ENCODE measurements around the gene GSK3B. TPM values are rescaled to one million over a fixed set of nuclear protein-coding genes. Genes with fewer than 3 reads are reported as not detected.

The GSK3B gene
- polyA plus RNA-seq, 4 donors, result 13.5 to 32.2 (median 21.2) TPM

- FAIRE-seq, result no peak
- H3K9me3 ChIP-seq (ENCODE audit: control insufficient read depth in 2 of 2, insufficient read depth in 1 of 2, low read depth in 1 of 2, low read length in 1 of 2), result no peaks in the 10 kb centered on the region
- no peak overlapping the region for H3K4me3 ChIP-seq (ENCODE audit: low read depth in 1 of 3, low read length in 3 of 3)
- WGBS, 3 donors, result 90 to 97% (median 95%) methylated on average over 13 of the region's 13 CpGs
- no peak overlapping the region for H3K27ac ChIP-seq (ENCODE audit: low read depth in 1 of 3, low read length in 2 of 3)
- no peaks in the 10 kb centered on the region for H3K36me3 ChIP-seq (ENCODE audit: control insufficient read depth in 3 of 3, insufficient read depth in 2 of 3, low read depth in 1 of 3, low read length in 3 of 3)
- H3K27me3 ChIP-seq (ENCODE audit: control insufficient read depth in 3 of 3, insufficient read depth in 3 of 3, low read length in 3 of 3), result no peaks in the 10 kb centered on the region
- DNase-seq, result no peak
- peaks cover 0 to 5% (median 0%) of the 10 kb centered on the region in 3 donors for H3K4me1 ChIP-seq (ENCODE audit: control insufficient read depth in 3 of 3, insufficient read depth in 2 of 3, low read depth in 1 of 3, low read length in 2 of 3)
Measured at GRCh38 chr3:120028271-120029047, 65.8 kb downstream of the GSK3B start.

DNA sequence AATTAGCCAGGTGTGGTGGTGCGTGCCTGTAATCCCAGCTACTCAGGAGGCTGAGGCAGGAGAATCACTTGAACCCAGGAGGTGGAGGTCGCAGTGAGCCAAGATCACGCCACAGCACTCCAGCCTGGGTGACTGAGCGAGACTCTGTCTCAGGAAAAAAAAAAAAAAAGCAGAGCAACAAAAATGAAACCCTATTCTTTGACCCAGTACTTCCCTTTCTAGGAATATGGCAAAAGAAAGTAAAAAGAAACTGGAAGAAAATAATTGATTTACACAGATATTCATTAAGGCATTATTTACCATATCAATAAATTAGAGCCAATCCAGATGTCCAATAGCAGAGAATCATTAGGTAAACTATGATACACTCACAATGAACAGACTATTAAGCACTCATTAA, 67.0 kb downstream of the GSK3B start:
- DNase-seq (no peak), FAIRE-seq (no peak)
- Histone ChIP-seq H3K36me3 (ENCODE audit: control insufficient read depth in 3 of 3, insufficient read depth in 2 of 3, low read depth in 1 of 3, low read length in 3 of 3) (no peaks in the 10 kb centered on the region), H3K4me1 (ENCODE audit: control insufficient read depth in 3 of 3, insufficient read depth in 2 of 3, low read depth in 1 of 3, low read length in 2 of 3) (peaks cover 0 to 5% (median 0%) of the 10 kb centered on the region in 3 donors), H3K27ac (ENCODE audit: low read depth in 1 of 3, low read length in 2 of 3) (no peak overlapping the region), H3K4me3 (ENCODE audit: low read depth in 1 of 3, low read length in 3 of 3) (no peak overlapping the region), H3K27me3 (ENCODE audit: control insufficient read depth in 3 of 3, insufficient read depth in 3 of 3, low read length in 3 of 3) (no peaks in the 10 kb centered on the region), H3K9me3 (ENCODE audit: control insufficient read depth in 2 of 2, insufficient read depth in 1 of 2, low read depth in 1 of 2, low read length in 1 of 2) (no peaks in the 10 kb centered on the region)
- 94 to 95% (median 95%) methylated on average over 4 of the region's 4 CpGs for WGBS, 3 donors

DNA sequence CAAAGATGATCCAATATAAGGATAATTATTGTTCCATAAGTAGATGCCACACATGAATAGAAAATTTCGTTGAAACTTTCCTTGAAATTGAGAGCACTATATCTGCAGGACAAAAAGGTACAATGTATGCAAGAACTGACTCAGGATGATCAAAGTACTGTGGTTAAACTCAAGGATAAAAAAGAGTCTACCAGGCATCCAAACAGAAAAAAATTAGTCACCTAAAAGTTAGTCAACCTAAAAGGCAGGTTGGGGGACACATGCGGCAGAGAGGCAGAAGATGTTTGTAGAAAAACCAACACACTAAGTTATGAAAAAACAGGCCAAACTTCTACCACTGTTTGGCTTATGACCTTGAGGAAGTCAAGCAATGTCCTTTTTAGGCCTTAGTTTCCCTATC, 68.7 kb downstream of the GSK3B start:
- H3K27me3 ChIP-seq (ENCODE audit: control insufficient read depth in 3 of 3, insufficient read depth in 3 of 3, low read length in 3 of 3), result no peaks in the 10 kb centered on the region
- DNase-seq (no peak), FAIRE-seq (no peak)
- no peaks in the 10 kb centered on the region for H3K36me3 ChIP-seq (ENCODE audit: control insufficient read depth in 3 of 3, insufficient read depth in 2 of 3, low read depth in 1 of 3, low read length in 3 of 3)
- WGBS, 3 donors, result 75 to 86% (median 80%) methylated on average over 2 of the region's 2 CpGs
- no peak overlapping the region for H3K4me3 ChIP-seq (ENCODE audit: low read depth in 1 of 3, low read length in 3 of 3)
- H3K27ac ChIP-seq (ENCODE audit: low read depth in 1 of 3, low read length in 2 of 3), result no peak overlapping the region
- H3K9me3 ChIP-seq (ENCODE audit: control insufficient read depth in 2 of 2, insufficient read depth in 1 of 2, low read depth in 1 of 2, low read length in 1 of 2), result no peaks in the 10 kb centered on the region
- peaks cover 0 to 5% (median 0%) of the 10 kb centered on the region in 3 donors for H3K4me1 ChIP-seq (ENCODE audit: control insufficient read depth in 3 of 3, insufficient read depth in 2 of 3, low read depth in 1 of 3, low read length in 2 of 3)

GRCh38 chr3:120024103-120024502, 70.1 kb downstream of the GSK3B start:
- Histone ChIP-seq H3K36me3 (ENCODE audit: control insufficient read depth in 3 of 3, insufficient read depth in 2 of 3, low read depth in 1 of 3, low read length in 3 of 3) (no peaks in the 10 kb centered on the region), H3K27me3 (ENCODE audit: control insufficient read depth in 3 of 3, insufficient read depth in 3 of 3, low read length in 3 of 3) (no peaks in the 10 kb centered on the region), H3K4me1 (ENCODE audit: control insufficient read depth in 3 of 3, insufficient read depth in 2 of 3, low read depth in 1 of 3, low read length in 2 of 3) (peaks cover 0 to 2% (median 0%) of the 10 kb centered on the region in 3 donors), H3K4me3 (ENCODE audit: low read depth in 1 of 3, low read length in 3 of 3) (no peak overlapping the region), H3K27ac (ENCODE audit: low read depth in 1 of 3, low read length in 2 of 3) (no peak overlapping the region), H3K9me3 (ENCODE audit: control insufficient read depth in 2 of 2, insufficient read depth in 1 of 2, low read depth in 1 of 2, low read length in 1 of 2) (no peaks in the 10 kb centered on the region)
- DNase-seq, result no peak
- FAIRE-seq, result no peak
- WGBS, 3 donors, result 95 to 100% (median 96%) methylated on average over 1 of the region's 1 CpG

- WGBS, 3 donors, result 85 to 95% (median 91%) methylated on average over 2 of the region's 2 CpGs
- no peaks in the 10 kb centered on the region for H3K27me3 ChIP-seq (ENCODE audit: control insufficient read depth in 3 of 3, insufficient read depth in 3 of 3, low read length in 3 of 3)
- H3K4me1 ChIP-seq (ENCODE audit: control insufficient read depth in 3 of 3, insufficient read depth in 2 of 3, low read depth in 1 of 3, low read length in 2 of 3), result peaks cover 0 to 8% (median 3%) of the 10 kb centered on the region in 3 donors
- no peak overlapping the region for H3K4me3 ChIP-seq (ENCODE audit: low read depth in 1 of 3, low read length in 3 of 3)
- no peaks in the 10 kb centered on the region for H3K9me3 ChIP-seq (ENCODE audit: control insufficient read depth in 2 of 2, insufficient read depth in 1 of 2, low read depth in 1 of 2, low read length in 1 of 2)
- no peak for FAIRE-seq
- DNase-seq, result no peak
- H3K36me3 ChIP-seq (ENCODE audit: control insufficient read depth in 3 of 3, insufficient read depth in 2 of 3, low read depth in 1 of 3, low read length in 3 of 3), result no peaks in the 10 kb centered on the region
- no peak overlapping the region for H3K27ac ChIP-seq (ENCODE audit: low read depth in 1 of 3, low read length in 2 of 3)
Measured at GRCh38 chr3:120022729-120023128, 71.5 kb downstream of the GSK3B start.

- no peak for DNase-seq
- Histone ChIP-seq H3K27ac (ENCODE audit: low read depth in 1 of 3, low read length in 2 of 3) (no peak overlapping the region), H3K4me3 (ENCODE audit: low read depth in 1 of 3, low read length in 3 of 3) (no peak overlapping the region), H3K9me3 (ENCODE audit: control insufficient read depth in 2 of 2, insufficient read depth in 1 of 2, low read depth in 1 of 2, low read length in 1 of 2) (no peaks in the 10 kb centered on the region), H3K36me3 (ENCODE audit: control insufficient read depth in 3 of 3, insufficient read depth in 2 of 3, low read depth in 1 of 3, low read length in 3 of 3) (no peaks in the 10 kb centered on the region), H3K4me1 (ENCODE audit: control insufficient read depth in 3 of 3, insufficient read depth in 2 of 3, low read depth in 1 of 3, low read length in 2 of 3) (peaks cover 0 to 8% (median 4%) of the 10 kb centered on the region in 3 donors), H3K27me3 (ENCODE audit: control insufficient read depth in 3 of 3, insufficient read depth in 3 of 3, low read length in 3 of 3) (no peaks in the 10 kb centered on the region)
- FAIRE-seq, result no peak
Measured at GRCh38 chr3:120021523-120021922, 72.7 kb downstream of the GSK3B start.

GRCh38 chr3:120018299-120018698, 75.9 kb downstream of the GSK3B start:
- no peak for DNase-seq
- no peak overlapping the region for H3K27ac ChIP-seq (ENCODE audit: low read depth in 1 of 3, low read length in 2 of 3)
- WGBS, 3 donors, result 85 to 89% (median 85%) methylated on average over 3 of the region's 3 CpGs
- H3K36me3 ChIP-seq (ENCODE audit: control insufficient read depth in 3 of 3, insufficient read depth in 2 of 3, low read depth in 1 of 3, low read length in 3 of 3), result no peaks in the 10 kb centered on the region
- H3K4me3 ChIP-seq (ENCODE audit: low read depth in 1 of 3, low read length in 3 of 3), result no peak overlapping the region
- H3K9me3 ChIP-seq (ENCODE audit: control insufficient read depth in 2 of 2, insufficient read depth in 1 of 2, low read depth in 1 of 2, low read length in 1 of 2), result no peaks in the 10 kb centered on the region
- FAIRE-seq, result no peak
- H3K27me3 ChIP-seq (ENCODE audit: control insufficient read depth in 3 of 3, insufficient read depth in 3 of 3, low read length in 3 of 3), result no peaks in the 10 kb centered on the region
- H3K4me1 ChIP-seq (ENCODE audit: control insufficient read depth in 3 of 3, insufficient read depth in 2 of 3, low read depth in 1 of 3, low read length in 2 of 3), result peaks cover 0 to 5% (median 4%) of the 10 kb centered on the region in 3 donors

DNA sequence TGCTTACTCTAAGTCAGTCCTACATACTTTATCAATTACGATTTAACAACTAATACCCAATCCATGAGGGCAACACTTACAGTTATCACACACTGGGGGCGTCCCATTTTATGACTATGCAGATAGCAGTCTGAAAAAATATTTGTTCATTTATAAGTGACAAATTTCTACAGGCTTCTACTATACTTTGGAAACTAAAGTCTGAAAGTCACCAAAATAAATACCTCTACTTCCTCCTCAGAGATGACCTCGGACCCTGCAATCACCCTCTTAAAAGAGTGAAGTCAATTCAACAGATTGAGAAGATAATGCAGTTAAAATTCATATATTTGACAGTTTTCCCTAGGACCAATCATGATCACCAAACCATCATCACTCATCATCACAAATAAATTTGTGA, 76.6 kb downstream of the GSK3B start:
- Histone ChIP-seq H3K36me3 (ENCODE audit: control insufficient read depth in 3 of 3, insufficient read depth in 2 of 3, low read depth in 1 of 3, low read length in 3 of 3) (no peaks in the 10 kb centered on the region), H3K27me3 (ENCODE audit: control insufficient read depth in 3 of 3, insufficient read depth in 3 of 3, low read length in 3 of 3) (no peaks in the 10 kb centered on the region), H3K4me3 (ENCODE audit: low read depth in 1 of 3, low read length in 3 of 3) (no peak overlapping the region), H3K4me1 (ENCODE audit: control insufficient read depth in 3 of 3, insufficient read depth in 2 of 3, low read depth in 1 of 3, low read length in 2 of 3) (peaks cover 0 to 5% (median 4%) of the 10 kb centered on the region in 3 donors), H3K9me3 (ENCODE audit: control insufficient read depth in 2 of 2, insufficient read depth in 1 of 2, low read depth in 1 of 2, low read length in 1 of 2) (no peaks in the 10 kb centered on the region), H3K27ac (ENCODE audit: low read depth in 1 of 3, low read length in 2 of 3) (no peak overlapping the region)
- DNase-seq, result no peak
- no peak for FAIRE-seq
- 41 to 62% (median 43%) methylated on average over 3 of the region's 3 CpGs for WGBS, 3 donors

DNA sequence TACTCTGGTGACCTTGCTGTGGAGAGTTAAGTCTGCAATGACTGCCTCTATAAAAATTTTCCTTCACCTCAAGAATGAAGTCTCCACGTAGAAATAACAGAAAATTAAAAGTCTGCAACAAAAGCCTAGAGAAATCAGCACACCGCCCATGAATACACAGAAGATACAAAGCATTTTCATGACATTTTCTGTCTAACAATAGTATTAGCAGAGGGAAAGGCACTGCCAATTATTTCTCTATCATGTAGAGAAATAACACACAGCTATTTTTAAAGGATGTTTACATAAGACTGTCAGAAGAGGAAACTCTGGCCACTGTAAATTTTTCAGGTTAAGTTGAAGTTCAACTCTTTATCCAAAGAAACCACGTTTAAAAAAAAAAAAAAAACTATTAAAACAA, 80.8 kb downstream of the GSK3B start:
- H3K36me3 ChIP-seq (ENCODE audit: control insufficient read depth in 3 of 3, insufficient read depth in 2 of 3, low read depth in 1 of 3, low read length in 3 of 3), result no peaks in the 10 kb centered on the region
- DNase-seq, result no peak
- no peaks in the 10 kb centered on the region for H3K9me3 ChIP-seq (ENCODE audit: control insufficient read depth in 2 of 2, insufficient read depth in 1 of 2, low read depth in 1 of 2, low read length in 1 of 2)
- no peak for FAIRE-seq
- WGBS, 3 donors, result 38 to 59% (median 53%) methylated on average over 3 of the region's 3 CpGs
- peaks cover 0 to 5% (median 4%) of the 10 kb centered on the region in 3 donors for H3K4me1 ChIP-seq (ENCODE audit: control insufficient read depth in 3 of 3, insufficient read depth in 2 of 3, low read depth in 1 of 3, low read length in 2 of 3)
- H3K27ac ChIP-seq (ENCODE audit: low read depth in 1 of 3, low read length in 2 of 3), result no peak overlapping the region
- no peak overlapping the region for H3K4me3 ChIP-seq (ENCODE audit: low read depth in 1 of 3, low read length in 3 of 3)
- no peaks in the 10 kb centered on the region for H3K27me3 ChIP-seq (ENCODE audit: control insufficient read depth in 3 of 3, insufficient read depth in 3 of 3, low read length in 3 of 3)

All from small intestine (tissue), 7 donors.